Measurements from ENCODE around the gene ZNF668. TPM values are rescaled to one million over a fixed set of nuclear protein-coding genes. Genes with fewer than 3 reads are reported as not detected.
"Not testable (repeated sequence)": the region's sequence is repeated elsewhere in the genome, so short reads cannot be mapped to it uniquely, and the experiment has no call there.

Gene ZNF668
- total and polyA plus RNA-seq, 4 experiments from 2014 or later, result 3.0 to 13.6 (median 9.2) TPM

GRCh38 chr16:31023627-31024226 lies 50.3 kb downstream of the ZNF668 start:
- intact Hi-C loops (cut with micrococcal nuclease), result no loop called here
- no peaks in the 10 kb centered on the region for H3K36me3 Mint-ChIP-seq
- DNase-seq, result no peak
- no peaks in the 10 kb centered on the region for H3K9me3 Mint-ChIP-seq
- H3K4me1 ChIP-seq (ENCODE audit: insufficient read depth, low read length), result no peaks in the 10 kb centered on the region
- H3K27me3 Mint-ChIP-seq, result no peaks in the 10 kb centered on the region
- CTCF ChIA-PET (ENCODE audit: partially characterized antibody), result no interaction called here
- H3K27me3 ChIP-seq (ENCODE audit: insufficient read depth, low read length), result no peaks in the 10 kb centered on the region
- no peaks in the 10 kb centered on the region for H3K9me3 ChIP-seq (ENCODE audit: control insufficient read depth in 1 of 2, low read length in 2 of 2)
- H3K36me3 ChIP-seq (ENCODE audit: insufficient read depth, low read length), result no peaks in the 10 kb centered on the region
- peak overlapping the region in 1 of 7 donors; percentile 32 for H3K27ac Mint-ChIP-seq
- no peak overlapping the region for H3K27ac ChIP-seq (ENCODE audit: low read depth, low read length)
- no peak overlapping the region for H3K4me3 ChIP-seq (ENCODE audit: low read length in 2 of 2)
- POLR2A ChIA-PET (ENCODE audit: partially characterized antibody), result no interaction called here
- H3K4me1 Mint-ChIP-seq, result no peaks in the 10 kb centered on the region
- H3K4me3 Mint-ChIP-seq, result no peak overlapping the region

- no peaks in the 10 kb centered on the region for H3K9me3 Mint-ChIP-seq
Measured at GRCh38 chr16:31023252-31023602, 50.8 kb downstream of the ZNF668 start.

GRCh38 chr16:31022544-31023251 lies 51.3 kb downstream of the ZNF668 start:
- no peak overlapping the region for H3K4me3 Mint-ChIP-seq
- ChIA-PET CTCF (ENCODE audit: partially characterized antibody) (no interaction called here), POLR2A (ENCODE audit: partially characterized antibody) (interaction anchor here (0.7 to 1.1 kb wide), 3 partner anchors 65 to 157 kb away, joined by 3 read pairs; partner anchors contain the start of genes FUS and SETD1A)
- intact Hi-C loops (cut with micrococcal nuclease), result no loop called here
- no peak for DNase-seq
- no peaks in the 10 kb centered on the region for H3K27me3 Mint-ChIP-seq
- H3K4me3 ChIP-seq (ENCODE audit: low read length in 2 of 2), result no peak overlapping the region
- H3K27ac Mint-ChIP-seq, result peak overlapping the region in 1 of 7 donors; percentile 3
- H3K4me1 Mint-ChIP-seq, result no peaks in the 10 kb centered on the region
- no peaks in the 10 kb centered on the region for H3K9me3 Mint-ChIP-seq
- H3K27ac ChIP-seq (ENCODE audit: low read depth, low read length), result no peak overlapping the region
- H3K36me3 Mint-ChIP-seq, result no peaks in the 10 kb centered on the region
- no peaks in the 10 kb centered on the region for H3K9me3 ChIP-seq (ENCODE audit: control insufficient read depth in 1 of 2, low read length in 2 of 2)
- H3K36me3 ChIP-seq (ENCODE audit: insufficient read depth, low read length), result no peaks in the 10 kb centered on the region
- H3K4me1 ChIP-seq (ENCODE audit: insufficient read depth, low read length), result no peaks in the 10 kb centered on the region
- no peaks in the 10 kb centered on the region for H3K27me3 ChIP-seq (ENCODE audit: insufficient read depth, low read length)

More at GRCh38 chr16:31023252-31023602, 50.8 kb downstream of the ZNF668 start:
- no peaks in the 10 kb centered on the region for H3K36me3 ChIP-seq (ENCODE audit: insufficient read depth, low read length)
- intact Hi-C loops (cut with micrococcal nuclease), result no loop called here
- POLR2A ChIA-PET (ENCODE audit: partially characterized antibody), result interaction anchor here (1.1 kb wide), 1 partner anchor 119 kb away, joined by 3 read pairs; no protein-coding TSS in a partner anchor
- no peaks in the 10 kb centered on the region for H3K9me3 ChIP-seq (ENCODE audit: control insufficient read depth in 1 of 2, low read length in 2 of 2)
- no peak overlapping the region for H3K4me3 ChIP-seq (ENCODE audit: low read length in 2 of 2)
- no peaks in the 10 kb centered on the region for H3K27me3 ChIP-seq (ENCODE audit: insufficient read depth, low read length)
- no peak overlapping the region for H3K27ac Mint-ChIP-seq
- CTCF ChIA-PET (ENCODE audit: partially characterized antibody), result no interaction called here
- no peaks in the 10 kb centered on the region for H3K4me1 ChIP-seq (ENCODE audit: insufficient read depth, low read length)
- no peak overlapping the region for H3K4me3 Mint-ChIP-seq
- no peaks in the 10 kb centered on the region for H3K36me3 Mint-ChIP-seq
- no peaks in the 10 kb centered on the region for H3K27me3 Mint-ChIP-seq
- H3K4me1 Mint-ChIP-seq, result no peaks in the 10 kb centered on the region
- DNase-seq, result no peak
- no peak overlapping the region for H3K27ac ChIP-seq (ENCODE audit: low read depth, low read length)

GRCh38 chr16:31020536-31020935 lies 53.5 kb downstream of the ZNF668 start:
- POLR2A ChIA-PET (ENCODE audit: partially characterized antibody), result no interaction called here
- no peak overlapping the region for H3K27ac Mint-ChIP-seq
- CTCF ChIA-PET (ENCODE audit: partially characterized antibody), result interaction anchor here (0.8 to 0.9 kb wide), 2 partner anchors 35 to 122 kb away, joined by 4 to 5 read pairs; partner anchors contain the start of gene HSD3B7
- no peak overlapping the region for H3K4me3 Mint-ChIP-seq
- Histone ChIP-seq H3K9me3 (ENCODE audit: control insufficient read depth in 1 of 2, low read length in 2 of 2) (no peaks in the 10 kb centered on the region), H3K4me3 (ENCODE audit: low read length in 2 of 2) (no peak overlapping the region), H3K4me1 (ENCODE audit: insufficient read depth, low read length) (no peaks in the 10 kb centered on the region), H3K36me3 (ENCODE audit: insufficient read depth, low read length) (no peaks in the 10 kb centered on the region), H3K27ac (ENCODE audit: low read depth, low read length) (no peak overlapping the region), H3K27me3 (ENCODE audit: insufficient read depth, low read length) (no peaks in the 10 kb centered on the region)
- DNase-seq, result no peak
- H3K9me3 Mint-ChIP-seq, result no peaks in the 10 kb centered on the region
- H3K4me1 Mint-ChIP-seq, result no peaks in the 10 kb centered on the region
- H3K36me3 Mint-ChIP-seq, result no peaks in the 10 kb centered on the region
- intact Hi-C loops (cut with micrococcal nuclease), result no loop called here
- H3K27me3 Mint-ChIP-seq, result peaks cover 0 to 5% of the 10 kb centered on the region in 2 donors

- H3K4me1 Mint-ChIP-seq; H3K27ac Mint-ChIP-seq; H3K36me3 Mint-ChIP-seq; H3K27ac ChIP-seq (ENCODE audit: low read depth, low read length); H3K27me3 ChIP-seq (ENCODE audit: insufficient read depth, low read length); H3K9me3 Mint-ChIP-seq; H3K4me1 ChIP-seq (ENCODE audit: insufficient read depth, low read length); H3K4me3 Mint-ChIP-seq; DNase-seq; H3K36me3 ChIP-seq (ENCODE audit: insufficient read depth, low read length); H3K4me3 ChIP-seq (ENCODE audit: low read length in 2 of 2); H3K9me3 ChIP-seq (ENCODE audit: control insufficient read depth in 1 of 2, low read length in 2 of 2); POLR2A ChIA-PET (ENCODE audit: partially characterized antibody); intact Hi-C loops (cut with micrococcal nuclease); CTCF ChIA-PET (ENCODE audit: partially characterized antibody): not testable (repeated sequence)
- peaks cover 10 to 13% of the 10 kb centered on the region in 2 donors for H3K27me3 Mint-ChIP-seq
Measured at GRCh38 chr16:31017756-31018155, 56.3 kb downstream of the ZNF668 start.

- Histone ChIP-seq H3K4me3 (ENCODE audit: low read length in 2 of 2) (no peak overlapping the region), H3K27me3 (ENCODE audit: insufficient read depth, low read length) (peaks cover 2% of the 10 kb centered on the region), H3K9me3 (ENCODE audit: control insufficient read depth in 1 of 2, low read length in 2 of 2) (no peaks in the 10 kb centered on the region), H3K27ac (ENCODE audit: low read depth, low read length) (no peak overlapping the region), H3K36me3 (ENCODE audit: insufficient read depth, low read length) (no peaks in the 10 kb centered on the region), H3K4me1 (ENCODE audit: insufficient read depth, low read length) (peaks cover 4% of the 10 kb centered on the region)
- H3K27ac Mint-ChIP-seq, result no peak overlapping the region
- peaks cover 2 to 15% (median 9%) of the 10 kb centered on the region in 4 donors for H3K4me1 Mint-ChIP-seq
- intact Hi-C loops (cut with micrococcal nuclease), result no loop called here
- no peaks in the 10 kb centered on the region for H3K9me3 Mint-ChIP-seq
- CTCF ChIA-PET (ENCODE audit: partially characterized antibody), result no interaction called here
- H3K27me3 Mint-ChIP-seq, result peaks cover 19 to 23% of the 10 kb centered on the region in 2 donors
- no peak for DNase-seq
- POLR2A ChIA-PET (ENCODE audit: partially characterized antibody), result no interaction called here
- H3K4me3 Mint-ChIP-seq, result no peak overlapping the region
- H3K36me3 Mint-ChIP-seq, result no peaks in the 10 kb centered on the region
Measured at GRCh38 chr16:31016018-31016417, 58.0 kb downstream of the ZNF668 start.

GRCh38 chr16:31013292-31013691 lies 60.7 kb downstream of the ZNF668 start:
- CTCF ChIA-PET (ENCODE audit: partially characterized antibody); H3K4me1 ChIP-seq (ENCODE audit: insufficient read depth, low read length); intact Hi-C loops (cut with micrococcal nuclease); POLR2A ChIA-PET (ENCODE audit: partially characterized antibody); H3K36me3 Mint-ChIP-seq; H3K9me3 Mint-ChIP-seq; H3K9me3 ChIP-seq (ENCODE audit: control insufficient read depth in 1 of 2, low read length in 2 of 2); H3K27me3 ChIP-seq (ENCODE audit: insufficient read depth, low read length); DNase-seq; H3K4me3 ChIP-seq (ENCODE audit: low read length in 2 of 2); H3K27ac ChIP-seq (ENCODE audit: low read depth, low read length); H3K36me3 ChIP-seq (ENCODE audit: insufficient read depth, low read length): not testable (repeated sequence)
- Mint-ChIP-seq H3K4me3 (peak overlapping the region in 2 of 8 donors; percentile 21 to 46), H3K4me1 (peaks cover 2 to 24% (median 13%) of the 10 kb centered on the region in 4 donors), H3K27ac (peak overlapping the region in 1 of 7 donors; percentile 68), H3K27me3 (peaks cover 19 to 23% of the 10 kb centered on the region in 2 donors)
